Uterus (tissue), 4 donors: ENCODE measurements around the gene ADORA1. TPM values are rescaled to one million over a fixed set of nuclear protein-coding genes. Genes with fewer than 3 reads are reported as not detected.

Experiments used
- DNase-seq, 2 donors: peaks; one replicate each; pipeline ENCODE4 v3.0.0-alpha.2; 2019 to 2020
- H3K27ac ChIP-seq, 2 donors: fragments of 200-600 bp; sonication (generic); 1 replicate in 1 of 2; 2 replicates in 1 of 2; pipeline ENCODE4 v1.5.1; 2016 to 2018
- H3K27me3 ChIP-seq, 2 donors: fragments of 200-600 bp; sonication (generic); one replicate each; pipeline ENCODE4 v1.5.1; 2018 to 2019; ENCODE audit warnings: control low read depth in 1 of 2
- H3K36me3 ChIP-seq, 2 donors: fragments of 200-600 bp; sonication (generic); one replicate each; pipeline ENCODE4 v1.5.1; 2019; ENCODE audit warnings: control low read depth in 1 of 2
- H3K4me1 ChIP-seq, 2 donors: fragments of 200-600 bp; sonication (generic); one replicate each; pipeline ENCODE4 v1.5.1; 2018 to 2019; ENCODE audit warnings: control low read depth in 1 of 2
- H3K4me3 ChIP-seq, 2 donors: fragments of 200-600 bp; sonication (generic); 1 replicate in 1 of 2; 2 replicates in 1 of 2; pipeline ENCODE4 v1.5.1; 2018 to 2019; ENCODE audit warnings: mild to moderate bottlenecking in 1 of 2
- H3K9me3 ChIP-seq, 2 donors: fragments of 200-600 bp; sonication (generic); one replicate each; pipeline ENCODE4 v1.5.1; 2019; ENCODE audit warnings: control low read depth in 1 of 2
- CTCF ChIP-seq, 4 experiments: fragments of 200-600 bp in 2 of 4; fragments of 450-650 bp in 2 of 4; sonication (generic) in 2 of 4; IDR thresholded peaks; one replicate each; pipeline ENCODE4 v1.5.1; 2016 to 2019; ENCODE audit warnings: antibody characterized with exemption in 4 of 4, mild to moderate bottlenecking in 2 of 4, moderate library complexity in 1 of 4
- POLR2A ChIP-seq, 2 donors: fragments of 450-650 bp; IDR thresholded peaks; one replicate each; pipeline ENCODE4 v1.6.1; 2016; ENCODE audit warnings: antibody characterized with exemption in 2 of 2, mild to moderate bottlenecking in 1 of 2, moderate library complexity in 1 of 2
- intact Hi-C: fragments of 100-400 bp; cut with DNase I; formaldehyde crosslinking; loops from one replicate; pipeline ENCODE4 v1.15.1; 2023; ENCODE audit warnings: low total_unique reads
- total RNA-seq, 4 donors: library from RNA; depleted of rRNA in 3 of 4; stranded (reverse); fragments of >200 nt in 3 of 4; gene quantifications; one replicate each; pipeline versions ENCODE4 v1.1.0 to v1.2.4, GENCODE V29; 2014 to 2023
- donor health status: DM: yes; HTN: yes; CAD: no.

Gene ADORA1
- total RNA-seq, 4 donors from 2014 or later: 3.0 TPM; not detected in 2

- H3K4me1 ChIP-seq: no peaks in the 10 kb centered on the region
- intact Hi-C loops: no loop called here
- no peak overlapping the region for H3K27ac ChIP-seq
- DNase-seq: no peak
- no peaks in the 10 kb centered on the region for H3K27me3 ChIP-seq
- TF ChIP-seq CTCF (IDR thresholded peaks at IDR 0.05) (no peak), POLR2A (IDR thresholded peaks at IDR 0.05) (no peak)
- no peak overlapping the region for H3K4me3 ChIP-seq
- no peaks in the 10 kb centered on the region for H3K36me3 ChIP-seq
- no peaks in the 10 kb centered on the region for H3K9me3 ChIP-seq
These were observed 45.6 kb downstream of the ADORA1 start for GRCh38 chr1:203173011-203173555.

GRCh38 chr1:203173566-203173965 is 46.0 kb downstream of the ADORA1 start:
- no peaks in the 10 kb centered on the region for H3K36me3 ChIP-seq
- no peak for TF ChIP-seq POLR2A (IDR thresholded peaks at IDR 0.05)
- DNase-seq: no peak
- no peaks in the 10 kb centered on the region for H3K4me1 ChIP-seq
- H3K9me3 ChIP-seq: no peaks in the 10 kb centered on the region
- no peak overlapping the region for H3K4me3 ChIP-seq
- no peak overlapping the region for H3K27ac ChIP-seq
- no peaks in the 10 kb centered on the region for H3K27me3 ChIP-seq
- intact Hi-C loops: no loop called here

GRCh38 chr1:203174324-203174985 is 46.9 kb downstream of the ADORA1 start:
- DNase-seq: no peak
- no peaks in the 10 kb centered on the region for H3K9me3 ChIP-seq
- intact Hi-C loops: no loop called here
- no peak overlapping the region for H3K4me3 ChIP-seq
- TF ChIP-seq CTCF (IDR thresholded peaks at IDR 0.05) (no peak), POLR2A (IDR thresholded peaks at IDR 0.05) (no peak)
- no peaks in the 10 kb centered on the region for H3K27me3 ChIP-seq
- H3K4me1 ChIP-seq: no peaks in the 10 kb centered on the region
- no peaks in the 10 kb centered on the region for H3K36me3 ChIP-seq
- H3K27ac ChIP-seq: no peak overlapping the region

GRCh38 chr1:203175237-203175826 is 47.8 kb downstream of the ADORA1 start, which contains the start of gene MYBPH:
Gene MYBPH (minus strand): TSS chr1:203175826. CDS start chr1:203175755, 71 bp downstream.
- Histone ChIP-seq H3K27ac (no peak within 1 kb of the TSS), H3K9me3 (no peaks in the 10 kb centered on the region), H3K36me3 (no peaks in the 10 kb centered on the region), H3K27me3 (no peaks in the 10 kb centered on the region), H3K4me1 (no peaks in the 10 kb centered on the region), H3K4me3 (no peak within 1 kb of the TSS)
- DNase-seq: no peak
- intact Hi-C loops: no loop called here
- TF ChIP-seq CTCF (IDR thresholded peaks at IDR 0.05) (no peak), POLR2A (IDR thresholded peaks at IDR 0.05) (no peak)

- no peak for TF ChIP-seq CTCF (IDR thresholded peaks at IDR 0.05)
- no peak for TF ChIP-seq POLR2A (IDR thresholded peaks at IDR 0.05)
- Histone ChIP-seq H3K27ac (no peak overlapping the region), H3K4me3 (no peak overlapping the region), H3K9me3 (no peaks in the 10 kb centered on the region), H3K36me3 (no peaks in the 10 kb centered on the region), H3K4me1 (no peaks in the 10 kb centered on the region), H3K27me3 (no peaks in the 10 kb centered on the region)
- intact Hi-C loops: no loop called here
- no peak for DNase-seq
These were observed 48.3 kb downstream of the ADORA1 start for GRCh38 chr1:203175827-203176241.
